Lung (tissue), 12 donors: ENCODE measurements around the gene AKR1B15. TPM values are rescaled to one million over a fixed set of nuclear protein-coding genes. Genes with fewer than 3 reads are reported as not detected.

Experiments used
- ATAC-seq: fragments of 200-7000 bp; cut with Tn5 transposase; one replicate; pipeline ENCODE4 v1.9.1; 2020; ENCODE audit warnings: moderate number of reproducible peaks; ENCODE audit not compliant: insufficient read depth, low FRiP score
- DNase-seq, 3 donors: peaks; one replicate each; pipeline ENCODE4 v3.0.0-alpha.2; 2013 to 2017
- H3K27ac ChIP-seq, 2 donors: one replicate each; pipeline ENCODE4 v1.5.1; 2013; ENCODE audit warnings: mild to moderate bottlenecking in 2 of 2, moderate library complexity in 2 of 2, control low read depth in 1 of 2, inconsistent platforms in 1 of 2, low read depth in 1 of 2, low read length in 1 of 2
- H3K27me3 ChIP-seq, 3 donors: one replicate each; pipeline ENCODE4 v1.5.1; 2013; ENCODE audit warnings: low read length in 2 of 3; ENCODE audit not compliant: control insufficient read depth in 3 of 3, insufficient read depth in 3 of 3
- H3K36me3 ChIP-seq, 4 donors: one replicate each; pipeline ENCODE4 v1.5.1; 2013; ENCODE audit warnings: low read length in 4 of 4, mild to moderate bottlenecking in 1 of 4, moderate library complexity in 1 of 4; ENCODE audit not compliant: control insufficient read depth in 4 of 4, insufficient read depth in 4 of 4
- H3K4me1 ChIP-seq, 5 donors: one replicate each; pipeline ENCODE4 v1.5.1; 2013; ENCODE audit warnings: low read length in 5 of 5, mild to moderate bottlenecking in 2 of 5, moderate library complexity in 1 of 5; ENCODE audit not compliant: control insufficient read depth in 5 of 5, insufficient read depth in 5 of 5
- H3K4me3 ChIP-seq: one replicate; pipeline ENCODE4 v1.5.1; 2013; ENCODE audit warnings: mild to moderate bottlenecking, control low read depth, moderate library complexity
- H3K9ac ChIP-seq, 2 donors: one replicate each; pipeline ENCODE4 v1.5.1; 2013; ENCODE audit warnings: low read length in 2 of 2, control low read depth in 1 of 2; ENCODE audit not compliant: insufficient read depth in 1 of 2
- H3K9me3 ChIP-seq, 4 donors: one replicate each; pipeline ENCODE4 v1.5.1; 2013; ENCODE audit warnings: low read length in 3 of 4, mild to moderate bottlenecking in 1 of 4, moderate library complexity in 1 of 4; ENCODE audit not compliant: control insufficient read depth in 4 of 4, insufficient read depth in 3 of 4
- WGBS, 2 donors: extraction: QIAGEN DNeasy Blood & Tissue Kit; methylation state at CpG; one replicate each; pipeline ENCODE4 v1.1.7; 2013; 5-methylcytosine and 5-hydroxymethylcytosine counted together
- polyA plus RNA-seq, 2 donors: library from polyadenylated mRNA; stranded (reverse); fragments of 200-250 nt; gene quantifications; one replicate each; pipeline ENCODE4 v1.2.1, GENCODE V29; 2013
- total RNA-seq, 2 donors: library from RNA; depleted of rRNA in 1 of 2; stranded (reverse); fragments of >200 nt in 1 of 2; gene quantifications; one replicate each; pipeline ENCODE4 v1.2.1, GENCODE V29; 2014 to 2021
- TF ChIP-seq, protein P1 (sequence below): IDR thresholded peaks from 2 replicates; pipeline ENCODE4 v1.5.1; 2012; ENCODE audit warnings: mild to moderate bottlenecking; ENCODE audit errors: control extremely low read depth, extremely low read depth
- donor health status: control.
- donor health status: control.
- donor health status: Bipolar disorder and iron deficiency.
- donor health status: healthy.
- donor health status: DM: yes; HTN: yes; CAD: no.

AKR1B15 gene
- total and polyA plus RNA-seq, 4 donors: not detected

GRCh38 chr7:134549366-134549765 is 456 bp downstream of the AKR1B15 start:
- TF ChIP-seq, protein P1, sequence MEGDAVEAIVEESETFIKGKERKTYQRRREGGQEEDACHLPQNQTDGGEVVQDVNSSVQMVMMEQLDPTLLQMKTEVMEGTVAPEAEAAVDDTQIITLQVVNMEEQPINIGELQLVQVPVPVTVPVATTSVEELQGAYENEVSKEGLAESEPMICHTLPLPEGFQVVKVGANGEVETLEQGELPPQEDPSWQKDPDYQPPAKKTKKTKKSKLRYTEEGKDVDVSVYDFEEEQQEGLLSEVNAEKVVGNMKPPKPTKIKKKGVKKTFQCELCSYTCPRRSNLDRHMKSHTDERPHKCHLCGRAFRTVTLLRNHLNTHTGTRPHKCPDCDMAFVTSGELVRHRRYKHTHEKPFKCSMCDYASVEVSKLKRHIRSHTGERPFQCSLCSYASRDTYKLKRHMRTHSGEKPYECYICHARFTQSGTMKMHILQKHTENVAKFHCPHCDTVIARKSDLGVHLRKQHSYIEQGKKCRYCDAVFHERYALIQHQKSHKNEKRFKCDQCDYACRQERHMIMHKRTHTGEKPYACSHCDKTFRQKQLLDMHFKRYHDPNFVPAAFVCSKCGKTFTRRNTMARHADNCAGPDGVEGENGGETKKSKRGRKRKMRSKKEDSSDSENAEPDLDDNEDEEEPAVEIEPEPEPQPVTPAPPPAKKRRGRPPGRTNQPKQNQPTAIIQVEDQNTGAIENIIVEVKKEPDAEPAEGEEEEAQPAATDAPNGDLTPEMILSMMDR: no peak
- H3K27ac ChIP-seq: no peak overlapping the region
- H3K9ac ChIP-seq: no peak overlapping the region
- H3K27me3 ChIP-seq: peaks cover 0 to 2% (median 0%) of the 10 kb centered on the region in 3 donors
- no peaks in the 10 kb centered on the region for H3K9me3 ChIP-seq
- H3K4me1 ChIP-seq: peaks cover 0 to 3% (median 0%) of the 10 kb centered on the region in 5 donors
- H3K4me3 ChIP-seq: no peak overlapping the region
- H3K36me3 ChIP-seq: no peaks in the 10 kb centered on the region
- ATAC-seq (no peak), DNase-seq (no peak)
- WGBS, 2 donors: 90 to 91% methylated on average over 8 of the region's 8 CpGs

- 81 to 84% methylated on average over 7 of the region's 7 CpGs for WGBS, 2 donors
- peaks cover 0 to 3% (median 2%) of the 10 kb centered on the region in 3 donors for H3K27me3 ChIP-seq
- H3K27ac ChIP-seq: no peak overlapping the region
- ATAC-seq: no peak
- peaks cover 0 to 3% (median 0%) of the 10 kb centered on the region in 5 donors for H3K4me1 ChIP-seq
- TF ChIP-seq, protein P1: no peak
- H3K4me3 ChIP-seq: no peak overlapping the region
- no peaks in the 10 kb centered on the region for H3K9me3 ChIP-seq
- no peaks in the 10 kb centered on the region for H3K36me3 ChIP-seq
- H3K9ac ChIP-seq: no peak overlapping the region
- no peak for DNase-seq
Measured at GRCh38 chr7:134552105-134552504, 3.2 kb downstream of the AKR1B15 start.

- ATAC-seq (no peak), DNase-seq (no peak)
- TF ChIP-seq, protein P1: no peak
- WGBS, 2 donors: 77 to 88% methylated on average over 4 of the region's 4 CpGs
- Histone ChIP-seq H3K9ac (no peak overlapping the region), H3K36me3 (no peaks in the 10 kb centered on the region), H3K27ac (no peak overlapping the region), H3K9me3 (no peaks in the 10 kb centered on the region), H3K27me3 (peaks cover 0 to 7% (median 5%) of the 10 kb centered on the region in 3 donors), H3K4me3 (no peak overlapping the region), H3K4me1 (no peaks in the 10 kb centered on the region)
Measured at GRCh38 chr7:134553976-134554375, 5.1 kb downstream of the AKR1B15 start.

GRCh38 chr7:134554417-134554966 is 5.6 kb downstream of the AKR1B15 start:
- Histone ChIP-seq H3K9me3 (no peaks in the 10 kb centered on the region), H3K27ac (no peak overlapping the region), H3K4me1 (no peaks in the 10 kb centered on the region), H3K36me3 (no peaks in the 10 kb centered on the region), H3K9ac (no peak overlapping the region), H3K4me3 (no peak overlapping the region), H3K27me3 (peaks cover 0 to 7% (median 5%) of the 10 kb centered on the region in 3 donors)
- ATAC-seq: no peak
- TF ChIP-seq, protein P1: no peak
- 83 to 86% methylated on average over 7 of the region's 7 CpGs for WGBS, 2 donors
- no peak for DNase-seq
